Activated CD4-positive, alpha-beta T cell treated with anti-CD3 and anti-CD28 coated beads, Interleukin-10, Interleukin-2, amounts not matched to agents 100 ng/mL and 50 ng/mL, durations not matched to agents 16 hours and 8 hours (primary cell): ENCODE results near the gene HPCAL1.
"Not testable (repeated sequence)": the region's sequence is repeated elsewhere in the genome, so short reads cannot be mapped to it uniquely, and the experiment has no call there.

Experiments used
- DNase-seq: peaks from one replicate; pipeline ENCODE4 v3.0.0-alpha.2; 2020

The HPCAL1 gene

GRCh38 chr2:10285556-10286198 lies 17.0 kb upstream of the HPCAL1 start:
- DNase-seq = no peak

- DNase-seq = no peak
These were observed 16.3 kb upstream of the HPCAL1 start for GRCh38 chr2:10286216-10287037.

DNA sequence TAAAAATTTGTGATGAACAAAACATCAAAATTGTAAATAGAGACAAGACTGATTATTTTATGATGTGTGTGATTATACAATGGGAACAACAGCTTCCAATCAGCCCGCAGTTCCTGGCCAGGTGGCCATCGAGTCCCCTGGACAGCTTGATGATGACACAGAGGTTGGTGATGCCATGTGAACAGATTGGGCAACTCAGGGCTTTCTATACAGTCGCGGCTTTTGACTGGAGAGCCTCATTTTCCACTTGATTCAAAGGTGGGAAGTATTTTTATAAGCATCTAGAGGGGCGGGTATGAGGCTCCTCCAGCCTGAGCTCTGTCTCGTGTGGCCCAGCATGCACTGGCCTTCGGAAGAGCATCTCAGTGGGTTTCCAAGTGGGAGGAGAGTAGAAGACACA lies 14.9 kb upstream of the HPCAL1 start:
- no peak for DNase-seq

- no peak for DNase-seq
These were observed 14.1 kb upstream of the HPCAL1 start for GRCh38 chr2:10288606-10289005.

DNA sequence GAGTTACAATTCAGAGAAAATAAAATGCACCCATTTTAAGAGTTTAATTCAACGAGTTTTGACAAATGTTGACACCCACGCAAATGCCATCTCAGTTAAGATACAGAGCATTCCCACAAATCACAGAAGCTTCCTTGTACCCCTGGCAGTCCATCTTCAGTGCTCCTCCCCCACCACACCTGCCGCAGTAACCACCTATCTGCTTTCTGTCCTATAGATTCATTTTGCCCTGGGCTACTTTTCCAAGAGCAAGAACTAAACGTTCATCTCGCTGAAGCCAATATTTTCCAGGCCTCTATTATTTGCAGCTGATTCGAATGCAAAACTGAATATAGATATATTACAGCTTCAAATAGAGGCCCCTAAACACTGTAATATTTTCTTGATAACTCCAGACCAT lies 13.4 kb upstream of the HPCAL1 start:
- DNase-seq = no peak

- DNase-seq = no peak
These were observed 12.8 kb upstream of the HPCAL1 start for GRCh38 chr2:10289891-10290290.

GRCh38 chr2:10291376-10291775 lies 11.3 kb upstream of the HPCAL1 start:
- DNase-seq = not testable (repeated sequence)

- no peak for DNase-seq
These were observed 10.7 kb upstream of the HPCAL1 start for GRCh38 chr2:10292033-10292432.

- DNase-seq = no peak
These were observed 9.1 kb upstream of the HPCAL1 start for GRCh38 chr2:10293603-10294002.

DNA sequence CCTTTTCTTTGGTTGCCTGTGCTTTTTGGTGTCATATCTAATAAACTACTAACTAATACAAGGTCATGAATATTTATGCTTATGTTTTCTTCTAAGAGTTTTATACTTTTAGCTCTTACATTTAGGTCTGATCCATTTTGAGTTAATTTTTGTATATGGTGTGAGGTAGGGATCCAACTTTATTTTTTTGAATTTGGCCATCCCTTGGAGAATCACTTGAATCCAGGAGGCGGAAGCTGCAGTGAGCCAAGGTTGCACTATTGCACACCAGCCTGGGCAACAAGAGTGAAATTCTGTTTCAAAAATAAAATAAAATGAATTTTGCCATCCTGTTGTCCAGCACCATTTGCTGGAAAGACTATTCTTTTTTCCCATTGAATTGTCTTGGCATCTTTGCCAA lies 8.6 kb upstream of the HPCAL1 start:
- no peak for DNase-seq

- DNase-seq = not testable (repeated sequence)
These were observed 7.1 kb upstream of the HPCAL1 start for GRCh38 chr2:10295649-10296048.

DNA sequence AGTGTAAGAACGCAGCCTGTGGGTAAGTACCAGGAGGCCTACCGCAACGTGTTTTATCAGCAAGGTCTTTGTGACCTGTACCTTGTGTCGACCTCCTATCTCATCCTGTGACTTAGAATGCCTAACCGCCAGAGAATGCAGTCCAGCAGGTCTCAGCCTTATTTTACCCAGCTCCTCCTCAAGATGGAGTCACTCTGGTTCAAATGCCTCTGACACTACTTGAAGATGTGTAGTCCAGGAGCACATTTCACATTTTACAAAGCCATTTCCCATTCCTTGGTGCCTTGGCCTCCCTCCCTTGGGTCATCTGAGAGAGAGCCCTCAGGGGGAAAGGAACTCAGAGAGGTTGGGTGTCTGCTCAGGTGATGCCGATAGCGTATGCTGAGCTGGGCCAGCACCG lies 6.6 kb upstream of the HPCAL1 start:
- DNase-seq = no peak

DNA sequence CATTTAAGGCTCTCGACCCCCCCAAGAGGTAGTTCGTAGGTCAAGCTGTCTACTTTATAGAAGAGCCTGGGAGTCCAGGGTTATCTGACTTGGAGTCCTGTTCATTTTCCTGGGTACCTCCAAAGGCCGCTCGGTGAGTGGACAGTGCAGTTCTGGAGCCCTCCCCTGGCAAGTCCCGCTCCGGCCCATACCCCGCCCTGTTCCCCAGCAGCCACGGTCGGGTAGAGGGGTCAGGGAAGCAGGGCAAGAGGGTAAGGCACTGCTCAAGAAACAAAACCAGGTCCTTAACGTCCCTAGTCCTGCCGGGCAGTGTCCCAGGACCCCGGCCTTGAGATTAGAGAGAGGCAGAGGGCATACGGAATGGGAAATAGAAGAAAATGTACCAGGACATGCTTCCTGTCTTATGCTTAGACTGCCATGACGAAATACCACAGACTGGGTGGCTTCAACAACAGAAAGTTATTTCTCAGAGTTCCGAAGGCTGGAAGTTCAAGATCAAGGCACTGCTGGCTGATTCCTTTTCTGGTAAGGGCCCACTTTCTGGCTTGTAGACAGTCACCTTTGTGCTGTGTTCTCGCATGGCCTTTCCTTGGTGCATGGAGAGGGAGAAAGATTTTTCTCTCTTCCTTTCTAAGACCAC lies 5.4 kb upstream of the HPCAL1 start:
- DNase-seq = no peak

GRCh38 chr2:10297959-10298531 lies 4.7 kb upstream of the HPCAL1 start:
- peak; percentile 70 for DNase-seq

DNA sequence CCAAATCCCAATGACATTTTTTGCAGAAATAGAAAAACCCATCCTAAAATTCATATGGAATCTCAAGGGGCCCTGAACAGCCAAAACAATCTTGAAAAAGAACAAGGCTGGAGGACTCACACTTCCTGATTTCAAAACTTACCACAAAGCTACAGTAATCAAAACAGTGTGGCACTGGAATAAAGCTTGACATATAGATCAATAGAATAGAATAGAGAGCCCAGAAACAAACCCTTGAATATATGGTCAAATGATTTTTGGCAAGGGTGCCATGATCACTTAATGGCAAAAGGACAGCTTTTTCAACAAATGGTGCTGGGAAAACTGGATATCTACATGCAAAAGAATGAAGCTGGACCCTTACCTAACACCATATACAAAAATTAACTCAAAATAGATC lies 3.9 kb upstream of the HPCAL1 start:
- DNase-seq = not testable (repeated sequence)

DNA sequence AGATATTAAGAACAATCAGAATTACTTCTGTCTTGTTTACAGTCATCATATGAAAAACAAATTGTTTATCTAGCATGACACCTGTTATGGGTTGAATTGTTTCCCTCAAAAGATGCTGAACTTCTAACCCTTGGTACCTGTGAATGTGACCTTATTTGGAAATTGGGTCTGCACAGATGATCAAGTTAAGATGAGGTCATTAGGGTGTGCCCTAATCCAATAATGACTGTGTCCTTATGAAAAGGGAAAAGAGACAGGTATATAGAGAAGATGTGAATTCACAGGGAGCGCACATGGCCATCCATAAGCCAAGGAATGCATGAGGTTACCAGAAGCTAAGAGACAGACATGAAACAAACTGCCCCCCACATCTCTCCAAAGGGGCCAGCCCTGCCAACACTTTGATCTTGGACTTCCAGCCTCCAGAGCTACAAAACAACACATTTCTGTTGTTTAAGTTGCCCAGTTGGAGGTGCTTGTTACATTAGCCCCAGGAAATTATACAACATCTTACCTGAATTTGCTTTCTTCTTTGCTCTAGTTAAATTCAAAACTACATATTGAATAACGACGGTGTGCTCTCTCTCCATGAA lies 2.3 kb upstream of the HPCAL1 start:
- no peak for DNase-seq

- no peak for DNase-seq
These were observed 1.4 kb upstream of the HPCAL1 start for GRCh38 chr2:10300997-10301940.

- peak; percentile 17 for DNase-seq
These were observed 694 bp upstream of the HPCAL1 start for GRCh38 chr2:10301941-10302478.

- peak; percentile 28 for DNase-seq
These were observed 533 bp downstream of the HPCAL1 start for GRCh38 chr2:10303181-10303693.

DNA sequence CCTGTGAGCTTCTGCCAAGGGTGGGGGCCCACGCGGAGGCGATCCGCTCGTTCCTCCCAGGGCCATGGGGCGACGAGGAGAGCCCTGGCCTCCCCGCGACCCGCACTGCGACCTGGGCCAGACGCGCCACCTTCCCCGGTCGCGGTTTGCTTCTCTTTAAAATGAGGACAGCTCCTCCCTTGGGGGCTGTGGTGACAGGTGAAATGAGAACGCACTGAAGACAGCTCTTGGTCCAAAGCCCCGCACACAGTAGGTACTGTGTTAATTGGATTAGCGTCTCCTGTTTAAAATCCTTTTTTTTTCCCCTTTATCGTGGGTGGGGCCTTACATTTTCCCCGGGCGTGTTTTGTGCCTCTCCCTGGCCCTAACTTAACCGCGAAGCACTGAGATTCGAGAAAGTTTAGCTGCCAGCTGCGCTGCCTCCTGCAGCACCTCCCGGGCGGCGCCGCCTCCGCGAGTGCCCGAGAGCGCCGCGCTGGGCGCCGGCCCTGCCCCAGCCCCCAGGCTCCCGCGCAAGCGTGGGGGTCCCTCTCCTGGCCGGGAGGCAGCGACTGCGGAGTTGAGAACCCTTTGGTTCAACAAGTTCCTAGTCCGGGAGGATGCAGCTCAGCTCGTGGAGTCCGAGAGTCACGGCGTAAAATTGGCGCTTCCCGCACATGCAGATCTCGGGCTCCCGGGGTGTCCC lies 1.1 kb downstream of the HPCAL1 start:
- DNase-seq = peak; percentile 54
